ENCODE results near the gene TNFRSF18.

DNA sequence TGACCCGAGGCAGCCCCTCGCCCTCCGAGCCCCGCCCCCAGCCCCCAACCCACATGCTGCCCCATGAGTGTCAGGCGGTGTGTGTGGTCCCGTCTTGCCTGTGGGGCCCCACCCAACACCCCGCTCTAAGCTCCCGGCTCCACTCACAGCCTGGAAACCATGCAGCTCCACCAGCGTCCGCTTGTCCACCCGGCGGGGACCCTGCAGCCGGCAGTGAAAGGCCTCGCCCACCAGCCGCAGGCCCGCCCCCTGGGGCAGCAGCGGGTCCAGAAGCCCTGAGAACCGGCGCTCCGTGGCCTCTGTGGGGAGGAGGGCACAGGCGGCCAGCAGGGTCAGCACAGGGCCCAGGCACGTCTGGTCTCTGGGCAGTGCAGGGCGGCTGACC is 37.4 kb upstream of the TNFRSF18 start:
- TF ChIP-seq, protein P1, sequence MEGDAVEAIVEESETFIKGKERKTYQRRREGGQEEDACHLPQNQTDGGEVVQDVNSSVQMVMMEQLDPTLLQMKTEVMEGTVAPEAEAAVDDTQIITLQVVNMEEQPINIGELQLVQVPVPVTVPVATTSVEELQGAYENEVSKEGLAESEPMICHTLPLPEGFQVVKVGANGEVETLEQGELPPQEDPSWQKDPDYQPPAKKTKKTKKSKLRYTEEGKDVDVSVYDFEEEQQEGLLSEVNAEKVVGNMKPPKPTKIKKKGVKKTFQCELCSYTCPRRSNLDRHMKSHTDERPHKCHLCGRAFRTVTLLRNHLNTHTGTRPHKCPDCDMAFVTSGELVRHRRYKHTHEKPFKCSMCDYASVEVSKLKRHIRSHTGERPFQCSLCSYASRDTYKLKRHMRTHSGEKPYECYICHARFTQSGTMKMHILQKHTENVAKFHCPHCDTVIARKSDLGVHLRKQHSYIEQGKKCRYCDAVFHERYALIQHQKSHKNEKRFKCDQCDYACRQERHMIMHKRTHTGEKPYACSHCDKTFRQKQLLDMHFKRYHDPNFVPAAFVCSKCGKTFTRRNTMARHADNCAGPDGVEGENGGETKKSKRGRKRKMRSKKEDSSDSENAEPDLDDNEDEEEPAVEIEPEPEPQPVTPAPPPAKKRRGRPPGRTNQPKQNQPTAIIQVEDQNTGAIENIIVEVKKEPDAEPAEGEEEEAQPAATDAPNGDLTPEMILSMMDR (IDR thresholded peaks at IDR 0.05; ENCODE audit: poor library complexity): no peak
- TF ChIP-seq EZH2phosphoT487 (IDR thresholded peaks at IDR 0.05; ENCODE audit: low read depth, severe bottlenecking, unreplicated experiment) (no peak), EZH2 (IDR thresholded peaks at IDR 0.05; ENCODE audit: borderline replicate concordance) (no peak)

All from hepatocyte (in vitro differentiated cells).